Upper lobe of left lung (tissue), 6 donors: ENCODE data around the gene KCTD1. TPM values are rescaled to one million over a fixed set of nuclear protein-coding genes. Genes with fewer than 3 reads are reported as not detected.
A peak's percentile ranks its signal among the peaks of the same experiment; 100 is the strongest.
"Not testable (repeated sequence)": the region's sequence is repeated elsewhere in the genome, so short reads cannot be mapped to it uniquely, and the experiment has no call there.

Source experiments
- ATAC-seq, 2 donors: fragments of 200-7000 bp; cut with Tn5 transposase; one replicate each; pipeline ENCODE4 v1.9.1; 2022; ENCODE audit warnings: mild to moderate bottlenecking in 2 of 2, moderate library complexity in 2 of 2; ENCODE audit not compliant: low FRiP score in 2 of 2
- DNase-seq, 2 donors: peaks; one replicate each; pipeline ENCODE4 v3.0.0-alpha.2; 2019 to 2020
- H3K27ac ChIP-seq, 4 donors: fragments of 200-600 bp; sonication (generic); one replicate each; pipeline ENCODE4 v1.5.1; 2016 to 2019
- H3K27me3 ChIP-seq, 4 donors: fragments of 200-600 bp; sonication (generic); one replicate each; pipeline ENCODE4 v1.5.1; 2017 to 2019
- H3K36me3 ChIP-seq, 4 donors: fragments of 200-600 bp; sonication (generic); one replicate each; pipeline ENCODE4 v1.5.1; 2016 to 2019
- H3K4me1 ChIP-seq, 4 donors: fragments of 200-600 bp; sonication (generic); one replicate each; pipeline ENCODE4 v1.5.1; 2018 to 2019
- H3K4me3 ChIP-seq, 4 donors: fragments of 200-600 bp; sonication (generic); one replicate each; pipeline ENCODE4 v1.5.1; 2017 to 2019; ENCODE audit warnings: mild to moderate bottlenecking in 2 of 4, moderate library complexity in 1 of 4
- H3K9me3 ChIP-seq, 4 donors: fragments of 200-600 bp; sonication (generic); one replicate each; pipeline ENCODE4 v1.5.1; 2018 to 2019
- EP300 ChIP-seq, 4 donors: sonication (generic); formaldehyde crosslinking; IDR thresholded peaks; one replicate each; pipeline ENCODE4 v1.5.1; 2017; ENCODE audit warnings: antibody characterized with exemption in 4 of 4, control low read depth in 2 of 4
- POLR2A ChIP-seq, 4 donors: fragments of 450-650 bp; IDR thresholded peaks; one replicate each; pipeline ENCODE4 v1.5.1; 2016 to 2017; ENCODE audit warnings: antibody characterized with exemption in 4 of 4, mild to moderate bottlenecking in 2 of 4
- POLR2AphosphoS5 ChIP-seq, 2 donors: sonication (generic); formaldehyde crosslinking; IDR thresholded peaks; one replicate each; pipeline ENCODE4 v1.5.1; 2017; ENCODE audit warnings: antibody characterized with exemption in 2 of 2
- WGBS, 2 donors: methylation state at CpG; one replicate each; pipeline ENCODE4 v1.1.5; 2017 to 2018; 5-methylcytosine and 5-hydroxymethylcytosine counted together
- total RNA-seq, 6 donors: library from RNA; depleted of rRNA in 4 of 6; stranded (reverse); fragments of >200 nt in 4 of 6; gene quantifications; one replicate each; pipeline versions ENCODE4 v1.1.0 to v1.2.1, GENCODE V29; 2016 to 2021
- TF ChIP-seq, protein P1 (sequence below), 6 experiments: fragments of 450-650 bp in 4 of 6; fragments of 200-600 bp in 2 of 6; sonication (generic) in 2 of 6; IDR thresholded peaks; one replicate each; pipeline ENCODE4 v1.5.1; 2016 to 2019; ENCODE audit warnings: antibody characterized with exemption in 6 of 6
- donor health status: DM: no; HTN: no; CAD: no; lungs with moderate emphysema.
- donor health status: DM: no; HTN: yes; CAD: no; lungs with severe emphysema.

KCTD1 gene
- total RNA-seq, 6 donors from 2014 or later = 5.8 to 22.3 (median 14.1) TPM

GRCh38 chr18:26438980-26439379, 109.4 kb downstream of the KCTD1 start:
- no peaks in the 10 kb centered on the region for H3K36me3 ChIP-seq
- DNase-seq (no peak), ATAC-seq (no peak)
- no peak overlapping the region for H3K4me3 ChIP-seq
- WGBS, 2 donors = 69 to 76% methylated on average over 5 of the region's 5 CpGs
- H3K27me3 ChIP-seq = no peaks in the 10 kb centered on the region
- no peak overlapping the region for H3K27ac ChIP-seq
- peaks cover 0 to 4% (median 0%) of the 10 kb centered on the region in 4 donors for H3K4me1 ChIP-seq
- H3K9me3 ChIP-seq = no peaks in the 10 kb centered on the region
- no peak for TF ChIP-seq POLR2A (IDR thresholded peaks at IDR 0.05)

DNA sequence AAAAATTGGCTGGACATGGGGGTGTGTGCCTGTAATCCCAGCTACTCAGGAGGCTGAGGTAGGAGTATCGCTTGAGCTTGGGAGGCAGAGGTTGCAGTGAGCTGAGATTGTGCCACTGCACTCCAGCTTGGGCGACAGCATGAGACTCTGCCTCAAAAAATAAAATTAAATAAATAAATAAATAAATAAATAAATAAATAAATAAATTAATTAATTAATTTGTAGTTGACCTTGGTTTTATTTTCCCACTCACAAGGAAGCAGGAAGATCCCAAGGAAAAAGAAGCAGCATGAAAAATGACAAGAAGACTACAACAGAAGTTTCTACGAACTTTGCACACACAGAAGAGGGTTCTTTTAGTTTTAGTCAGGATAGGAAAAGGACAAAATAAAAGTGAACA, 110.7 kb downstream of the KCTD1 start:
- whole genome bisulfite sequencing, 2 donors = 62 to 79% methylated on average over 3 of the region's 3 CpGs
- not testable (repeated sequence) for ATAC-seq, H3K36me3 ChIP-seq, H3K9me3 ChIP-seq, H3K4me1 ChIP-seq, H3K4me3 ChIP-seq, H3K27me3 ChIP-seq, DNase-seq, H3K27ac ChIP-seq

GRCh38 chr18:26436176-26437051, 111.9 kb downstream of the KCTD1 start:
- Histone ChIP-seq H3K27me3 (no peaks in the 10 kb centered on the region), H3K9me3 (no peaks in the 10 kb centered on the region), H3K4me1 (peaks cover 0 to 4% (median 0%) of the 10 kb centered on the region in 4 donors), H3K36me3 (no peaks in the 10 kb centered on the region), H3K4me3 (no peak overlapping the region), H3K27ac (no peak overlapping the region)
- ATAC-seq (peak in 1 of 2 donors; percentile 5), DNase-seq (peak in 1 of 2 donors; percentile 33)
- TF ChIP-seq, protein P1, sequence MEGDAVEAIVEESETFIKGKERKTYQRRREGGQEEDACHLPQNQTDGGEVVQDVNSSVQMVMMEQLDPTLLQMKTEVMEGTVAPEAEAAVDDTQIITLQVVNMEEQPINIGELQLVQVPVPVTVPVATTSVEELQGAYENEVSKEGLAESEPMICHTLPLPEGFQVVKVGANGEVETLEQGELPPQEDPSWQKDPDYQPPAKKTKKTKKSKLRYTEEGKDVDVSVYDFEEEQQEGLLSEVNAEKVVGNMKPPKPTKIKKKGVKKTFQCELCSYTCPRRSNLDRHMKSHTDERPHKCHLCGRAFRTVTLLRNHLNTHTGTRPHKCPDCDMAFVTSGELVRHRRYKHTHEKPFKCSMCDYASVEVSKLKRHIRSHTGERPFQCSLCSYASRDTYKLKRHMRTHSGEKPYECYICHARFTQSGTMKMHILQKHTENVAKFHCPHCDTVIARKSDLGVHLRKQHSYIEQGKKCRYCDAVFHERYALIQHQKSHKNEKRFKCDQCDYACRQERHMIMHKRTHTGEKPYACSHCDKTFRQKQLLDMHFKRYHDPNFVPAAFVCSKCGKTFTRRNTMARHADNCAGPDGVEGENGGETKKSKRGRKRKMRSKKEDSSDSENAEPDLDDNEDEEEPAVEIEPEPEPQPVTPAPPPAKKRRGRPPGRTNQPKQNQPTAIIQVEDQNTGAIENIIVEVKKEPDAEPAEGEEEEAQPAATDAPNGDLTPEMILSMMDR (IDR thresholded peaks at IDR 0.05) = no peak
- TF ChIP-seq POLR2A (IDR thresholded peaks at IDR 0.05) = no peak
- TF ChIP-seq EP300 (IDR thresholded peaks at IDR 0.05) = no peak
- no peak for TF ChIP-seq POLR2AphosphoS5 (IDR thresholded peaks at IDR 0.05)
- whole genome bisulfite sequencing, 2 donors = 80 to 85% methylated on average over 11 of the region's 11 CpGs

- TF ChIP-seq POLR2AphosphoS5 (IDR thresholded peaks at IDR 0.05) (no peak), POLR2A (IDR thresholded peaks at IDR 0.05) (no peak), EP300 (IDR thresholded peaks at IDR 0.05) (no peak)
- TF ChIP-seq, protein P1 (IDR thresholded peaks at IDR 0.05) = no peak
- Histone ChIP-seq H3K27ac (no peak overlapping the region), H3K4me3 (no peak overlapping the region), H3K4me1 (peaks cover 0 to 2% (median 0%) of the 10 kb centered on the region in 4 donors), H3K27me3 (no peaks in the 10 kb centered on the region), H3K36me3 (no peaks in the 10 kb centered on the region), H3K9me3 (no peaks in the 10 kb centered on the region)
- ATAC-seq = no peak
- WGBS, 2 donors = 77 to 83% methylated on average over 8 of the region's 8 CpGs
- DNase-seq = no peak
Measured at GRCh38 chr18:26435415-26436095, 112.8 kb downstream of the KCTD1 start.

DNA sequence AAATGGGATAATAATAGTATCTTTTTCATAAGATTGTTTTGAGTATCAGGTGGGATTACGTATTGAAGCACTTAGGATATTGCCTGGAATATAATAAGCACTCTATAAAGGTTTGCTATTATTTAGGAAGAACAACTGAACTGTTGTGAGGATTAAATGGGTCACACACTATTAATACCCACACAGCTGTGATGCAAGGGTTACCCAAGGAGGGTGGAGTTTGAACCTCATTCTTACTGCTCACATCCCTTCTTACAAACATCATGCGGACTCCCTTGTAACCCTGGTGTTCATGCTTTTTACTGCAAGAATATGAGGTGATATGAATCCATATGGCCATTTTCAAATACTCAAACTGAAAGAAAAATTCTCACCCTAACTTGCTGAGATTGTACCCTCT, 113.5 kb downstream of the KCTD1 start:
- Histone ChIP-seq H3K4me1 (no peaks in the 10 kb centered on the region), H3K36me3 (no peaks in the 10 kb centered on the region), H3K27me3 (no peaks in the 10 kb centered on the region), H3K27ac (no peak overlapping the region), H3K4me3 (no peak overlapping the region), H3K9me3 (no peaks in the 10 kb centered on the region)
- no peak for DNase-seq
- no peak for ATAC-seq
- WGBS, 2 donors = 43 to 85% methylated on average over 2 of the region's 2 CpGs
- no peak for TF ChIP-seq POLR2AphosphoS5 (IDR thresholded peaks at IDR 0.05)

- Histone ChIP-seq H3K27me3 (no peaks in the 10 kb centered on the region), H3K36me3 (no peaks in the 10 kb centered on the region), H3K4me1 (no peaks in the 10 kb centered on the region), H3K4me3 (no peak overlapping the region), H3K9me3 (no peaks in the 10 kb centered on the region), H3K27ac (no peak overlapping the region)
- WGBS, 2 donors = 76 to 80% methylated on average over 5 of the region's 5 CpGs
- DNase-seq (no peak), ATAC-seq (no peak)
- TF ChIP-seq, protein P1 (IDR thresholded peaks at IDR 0.05) = no peak
- TF ChIP-seq POLR2A (IDR thresholded peaks at IDR 0.05) = no peak
Measured at GRCh38 chr18:26432651-26433424, 115.5 kb downstream of the KCTD1 start.
